ENCODE data around the gene PSPN.
"Not testable (repeated sequence)": the region's sequence is repeated elsewhere in the genome, so short reads cannot be mapped to it uniquely, and the experiment has no call there.

Gene PSPN

GRCh38 chr19:6373096-6373812, 2.5 kb downstream of the PSPN start:
- DNase-seq (ENCODE audit: low read depth, low spot score) = peak; percentile 92

DNA sequence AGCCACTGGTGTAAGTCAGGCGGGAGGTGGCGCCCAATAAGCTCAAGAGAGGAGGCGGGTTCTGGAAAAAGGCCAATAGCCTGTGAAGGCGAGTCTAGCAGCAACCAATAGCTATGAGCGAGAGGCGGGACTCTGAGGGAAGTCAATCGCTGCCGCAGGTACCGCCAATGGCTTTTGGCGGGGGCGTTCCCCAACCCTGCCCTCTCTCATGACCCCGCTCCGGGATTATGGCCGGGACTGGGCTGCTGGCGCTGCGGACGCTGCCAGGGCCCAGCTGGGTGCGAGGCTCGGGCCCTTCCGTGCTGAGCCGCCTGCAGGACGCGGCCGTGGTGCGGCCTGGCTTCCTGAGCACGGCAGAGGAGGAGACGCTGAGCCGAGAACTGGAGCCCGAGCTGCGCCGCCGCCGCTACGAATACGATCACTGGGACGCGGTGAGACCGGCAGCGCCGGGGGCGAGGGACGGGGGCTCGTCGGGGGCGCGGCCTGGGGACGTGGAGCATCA, 3.1 kb downstream of the PSPN start, which contains the start of gene ALKBH7:
Gene ALKBH7, plus strand, starts transcription at position 201 of the 502 bp plus-strand sequence. Its CDS starts 27 bp downstream, at position 228.
- DNase-seq (ENCODE audit: low read depth, low spot score) = peak; percentile 99

GRCh38 chr19:6364353-6364752, 11.4 kb downstream of the PSPN start:
- DNase-seq (ENCODE audit: low read depth, low spot score) = no peak

DNA sequence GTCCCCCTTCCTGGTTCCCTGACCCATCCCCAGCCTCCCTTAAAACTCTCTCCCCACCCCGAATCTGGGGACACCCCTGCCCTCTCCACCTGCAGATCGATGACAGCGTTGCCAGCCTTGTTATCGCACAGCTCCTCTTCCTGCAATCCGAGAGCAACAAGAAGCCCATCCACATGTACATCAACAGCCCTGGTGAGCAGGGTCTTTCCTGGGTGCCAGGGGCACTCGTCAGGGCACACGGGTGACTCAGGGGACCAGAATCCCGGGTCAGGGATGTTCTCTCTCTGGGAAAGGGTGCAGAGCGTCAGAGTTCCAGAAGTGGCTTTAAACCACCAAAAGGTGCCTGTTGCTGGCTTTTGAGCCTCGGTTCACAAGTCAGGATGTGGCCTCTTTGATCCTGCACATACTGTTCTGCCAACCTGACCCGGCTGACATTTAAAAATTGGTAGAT, 13.4 kb downstream of the PSPN start:
- DNase-seq (ENCODE audit: low read depth, low spot score) = no peak

GRCh38 chr19:6362027-6362350, 13.7 kb downstream of the PSPN start:
- no peak for DNase-seq (ENCODE audit: low read depth, low spot score)

GRCh38 chr19:6360857-6361216, 14.9 kb downstream of the PSPN start:
- not testable (repeated sequence) for DNase-seq (ENCODE audit: low read depth, low spot score)

- DNase-seq (ENCODE audit: low read depth, low spot score) = not testable (repeated sequence)
These were observed 15.3 kb downstream of the PSPN start for GRCh38 chr19:6360445-6360844.

GRCh38 chr19:6359568-6360341, 16.0 kb downstream of the PSPN start:
- DNase-seq (ENCODE audit: low read depth, low spot score) = no peak

DNA sequence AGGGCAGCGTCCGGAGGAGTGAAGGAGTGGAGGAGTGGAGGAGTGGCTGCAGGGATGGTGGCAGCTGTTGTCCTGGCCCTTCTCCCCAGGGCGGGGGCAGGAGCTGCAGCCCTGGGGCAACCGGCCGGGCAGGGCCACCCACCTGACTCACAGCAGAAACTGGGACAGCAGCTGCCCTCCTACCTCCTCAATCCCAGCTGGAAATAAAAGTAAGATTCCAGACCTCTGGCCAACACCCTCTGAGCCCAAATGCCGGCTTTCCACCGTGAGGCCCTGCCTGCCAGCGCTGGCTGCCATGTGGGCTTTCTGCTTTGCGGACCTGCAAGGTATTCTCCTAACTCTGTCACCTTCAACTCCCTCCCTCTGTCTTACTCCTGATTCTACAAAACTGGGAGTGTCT, 17.7 kb downstream of the PSPN start:
- DNase-seq (ENCODE audit: low read depth, low spot score) = peak; percentile 47

GRCh38 chr19:6357174-6357573, 18.6 kb downstream of the PSPN start:
- DNase-seq (ENCODE audit: low read depth, low spot score) = no peak

- DNase-seq (ENCODE audit: low read depth, low spot score) = not testable (repeated sequence)
These were observed 20.3 kb downstream of the PSPN start for GRCh38 chr19:6355321-6356040.

DNA sequence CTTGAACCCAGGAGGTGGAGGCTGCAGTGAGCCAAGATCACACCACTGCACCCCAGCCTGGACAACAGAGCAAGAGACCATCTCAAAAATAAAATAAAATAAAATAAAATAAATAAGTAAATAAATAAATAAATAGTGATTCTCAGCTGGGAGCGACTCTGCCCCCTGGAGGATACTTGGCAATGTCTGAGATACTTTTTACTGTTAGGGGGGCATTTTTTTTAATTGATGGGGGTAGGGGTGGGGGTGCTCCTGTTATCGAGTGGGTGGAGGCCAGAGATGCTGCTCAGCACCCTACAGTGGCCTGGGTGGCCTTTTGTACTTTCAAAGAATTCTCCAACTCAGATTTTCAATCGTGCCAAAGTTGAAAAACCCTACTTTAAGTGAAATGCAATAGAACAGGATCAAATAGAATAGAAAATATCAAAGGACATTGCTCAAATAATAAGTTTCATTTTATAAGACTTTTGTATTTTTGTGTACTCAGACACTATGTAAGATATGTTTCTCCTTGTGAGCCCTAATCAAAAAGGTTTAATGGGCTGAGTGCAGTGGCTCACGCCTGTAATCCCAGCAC, 21.5 kb downstream of the PSPN start:
- DNase-seq (ENCODE audit: low read depth, low spot score) = no peak

DNA sequence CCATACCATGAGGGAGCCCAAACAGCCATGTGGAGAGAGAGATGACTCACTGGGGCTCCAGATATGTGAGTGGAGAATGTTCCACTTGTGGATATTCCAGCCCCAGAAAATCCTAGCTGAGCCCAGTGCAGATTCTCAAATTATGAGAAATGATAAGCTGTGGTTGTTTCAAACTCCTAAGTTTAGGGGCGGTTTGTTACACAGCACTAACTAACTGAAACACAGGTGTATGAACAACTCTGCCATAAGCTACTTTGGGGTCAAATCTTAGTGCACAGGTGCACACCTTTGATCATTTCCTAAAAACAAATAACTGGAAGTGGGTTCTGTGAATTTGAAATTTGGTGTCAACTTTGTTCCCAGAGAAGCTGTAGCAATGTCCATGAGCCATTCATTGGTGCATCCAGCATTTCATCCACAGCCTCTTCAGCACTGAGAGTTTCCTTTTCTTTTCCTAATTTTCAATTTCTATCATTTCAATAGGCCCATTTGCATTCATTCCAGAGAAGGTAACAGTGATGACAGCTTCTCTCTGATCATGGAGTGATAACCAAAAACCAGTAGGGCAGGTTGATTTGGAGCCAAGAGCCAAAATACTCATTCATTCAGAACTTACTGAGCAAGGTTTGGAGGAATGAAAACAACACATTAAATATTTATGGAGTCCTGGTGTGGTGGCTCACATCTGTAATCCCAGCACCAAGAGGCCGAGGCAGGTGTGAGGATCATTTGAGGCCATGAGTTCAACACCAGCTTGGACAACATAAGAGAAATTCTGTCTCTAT, 23.2 kb downstream of the PSPN start:
- DNase-seq (ENCODE audit: low read depth, low spot score) = no peak

GRCh38 chr19:6350688-6351087, 25.0 kb downstream of the PSPN start:
- DNase-seq (ENCODE audit: low read depth, low spot score) = no peak

GRCh38 chr19:6349271-6349670, 26.5 kb downstream of the PSPN start:
- DNase-seq (ENCODE audit: low read depth, low spot score) = not testable (repeated sequence)

DNA sequence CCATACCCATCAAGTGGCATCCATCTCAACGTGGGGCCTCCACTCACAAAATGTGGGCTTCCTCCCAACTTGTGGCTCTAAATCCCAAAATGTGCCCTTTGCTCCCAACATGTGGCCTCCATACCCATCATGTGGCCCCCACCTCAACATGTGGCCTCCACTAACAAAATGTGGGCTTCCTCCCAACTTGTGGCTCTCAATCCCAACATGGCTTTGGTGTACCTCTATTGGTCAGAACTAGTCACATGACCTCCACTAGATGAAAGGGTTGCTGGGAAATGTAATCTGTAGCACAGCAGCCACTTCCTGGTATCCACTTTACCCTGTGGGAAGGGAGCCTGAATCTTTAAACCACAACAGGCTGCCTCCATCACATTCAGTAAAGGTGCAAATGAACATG, 32.3 kb downstream of the PSPN start:
- DNase-seq (ENCODE audit: low read depth, low spot score) = no peak

GRCh38 chr19:6340493-6341201, 35.1 kb downstream of the PSPN start:
- peak; percentile 43 for DNase-seq (ENCODE audit: low read depth, low spot score)

DNA sequence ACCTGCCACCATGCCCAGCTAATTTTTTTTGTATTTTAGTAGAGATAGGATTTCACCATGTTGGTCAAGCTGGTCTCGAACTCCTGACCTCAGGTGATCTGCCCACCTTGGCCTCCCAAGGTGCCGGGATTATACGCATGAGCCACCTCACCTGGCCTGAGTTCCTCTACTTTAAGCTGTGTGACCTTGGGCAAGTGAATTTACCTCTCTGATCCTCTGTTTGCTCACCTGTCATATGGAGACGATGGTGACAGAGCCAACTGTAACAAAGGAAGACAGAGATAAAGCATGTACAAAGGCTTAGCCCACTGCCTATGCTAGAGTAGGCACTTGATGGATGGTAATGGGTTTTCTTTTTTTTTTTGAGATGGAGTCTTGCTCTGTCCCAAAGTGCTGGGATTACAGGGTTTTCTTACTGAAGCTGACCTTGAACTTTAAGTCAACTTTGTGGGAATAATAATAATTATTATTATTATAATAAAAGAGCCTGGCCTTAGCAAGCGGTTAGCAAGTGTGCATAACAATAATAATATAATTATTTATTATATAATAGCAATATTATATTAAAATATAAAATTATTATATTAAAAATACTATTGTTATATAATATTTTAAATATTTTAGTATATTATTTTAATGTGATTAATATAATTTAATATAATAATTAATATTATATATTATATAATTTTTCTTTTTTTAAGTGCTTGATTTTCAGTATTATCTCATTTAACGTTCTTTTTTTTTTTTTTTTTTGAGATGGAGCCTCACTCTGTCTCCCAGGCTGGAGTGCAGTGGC, 41.0 kb downstream of the PSPN start:
- DNase-seq (ENCODE audit: low read depth, low spot score) = no peak

DNA sequence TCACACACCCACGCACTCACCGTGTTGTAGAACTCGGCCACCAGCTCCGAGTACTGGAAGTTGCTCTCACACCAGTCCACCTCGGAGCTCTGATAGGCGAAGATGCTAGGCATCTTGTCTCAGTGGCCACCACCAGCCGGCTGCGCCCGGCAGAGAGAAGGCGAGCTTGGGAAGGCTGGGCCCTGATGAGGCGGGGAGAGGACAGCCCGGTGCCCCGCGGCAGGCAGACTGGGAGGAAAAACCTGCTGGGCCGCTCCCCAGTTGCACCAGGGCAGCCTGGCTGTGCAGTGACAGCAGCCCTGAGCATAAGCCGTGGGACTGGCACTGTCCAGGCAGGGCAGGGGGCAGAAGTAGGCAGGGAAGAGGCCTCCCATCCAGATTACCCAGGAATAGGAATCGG, 42.3 kb downstream of the PSPN start, which contains the start of gene ACER1:
Gene ACER1, minus strand, starts transcription at position 174 of the 400 bp plus-strand sequence. Its CDS starts 61 bp downstream, at position 113.
- peak; percentile 51 for DNase-seq (ENCODE audit: low read depth, low spot score)
